Measurements from ENCODE around the gene FBXO40. TPM values are rescaled to one million over a fixed set of nuclear protein-coding genes. Genes with fewer than 3 reads are reported as not detected.

Gene FBXO40
- total RNA-seq, 2 donors from 2014 or later = not detected

DNA sequence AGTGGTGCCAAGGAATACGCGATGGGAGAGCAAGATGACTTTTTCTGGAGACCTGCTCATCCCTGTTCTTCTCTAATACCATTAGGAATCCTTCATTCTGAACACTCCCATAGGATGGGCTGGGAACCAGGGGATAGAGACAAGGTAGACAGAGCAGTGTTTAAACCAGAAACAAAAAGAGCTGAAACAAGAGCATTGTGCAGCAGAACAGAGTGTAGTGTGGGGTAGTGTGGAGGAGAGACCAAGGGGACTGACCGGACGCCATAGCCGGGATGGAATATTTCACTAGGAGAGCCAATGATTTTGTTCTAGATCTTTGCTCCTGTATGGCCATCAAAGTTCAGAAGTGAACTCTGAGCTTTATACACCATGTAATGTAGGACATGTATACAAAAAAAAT is 51.9 kb downstream of the FBXO40 start:
- Histone ChIP-seq H3K4me1 (ENCODE audit: control insufficient read depth, insufficient read depth, low read length) (no peaks in the 10 kb centered on the region), H3K4me3 (ENCODE audit: low read length) (no peak overlapping the region), H3K27me3 (ENCODE audit: control insufficient read depth, insufficient read depth, low read length, poor library complexity, severe bottlenecking) (no peaks in the 10 kb centered on the region), H3K36me3 (ENCODE audit: control insufficient read depth, insufficient read depth, low read length) (no peaks in the 10 kb centered on the region), H3K9ac (ENCODE audit: extremely low read depth, low read length, poor library complexity, severe bottlenecking) (no peak overlapping the region), H3K9me3 (ENCODE audit: control insufficient read depth, low read length) (no peaks in the 10 kb centered on the region), H3K27ac (ENCODE audit: low read depth, low read length) (no peak overlapping the region)
- TF ChIP-seq, protein P1, sequence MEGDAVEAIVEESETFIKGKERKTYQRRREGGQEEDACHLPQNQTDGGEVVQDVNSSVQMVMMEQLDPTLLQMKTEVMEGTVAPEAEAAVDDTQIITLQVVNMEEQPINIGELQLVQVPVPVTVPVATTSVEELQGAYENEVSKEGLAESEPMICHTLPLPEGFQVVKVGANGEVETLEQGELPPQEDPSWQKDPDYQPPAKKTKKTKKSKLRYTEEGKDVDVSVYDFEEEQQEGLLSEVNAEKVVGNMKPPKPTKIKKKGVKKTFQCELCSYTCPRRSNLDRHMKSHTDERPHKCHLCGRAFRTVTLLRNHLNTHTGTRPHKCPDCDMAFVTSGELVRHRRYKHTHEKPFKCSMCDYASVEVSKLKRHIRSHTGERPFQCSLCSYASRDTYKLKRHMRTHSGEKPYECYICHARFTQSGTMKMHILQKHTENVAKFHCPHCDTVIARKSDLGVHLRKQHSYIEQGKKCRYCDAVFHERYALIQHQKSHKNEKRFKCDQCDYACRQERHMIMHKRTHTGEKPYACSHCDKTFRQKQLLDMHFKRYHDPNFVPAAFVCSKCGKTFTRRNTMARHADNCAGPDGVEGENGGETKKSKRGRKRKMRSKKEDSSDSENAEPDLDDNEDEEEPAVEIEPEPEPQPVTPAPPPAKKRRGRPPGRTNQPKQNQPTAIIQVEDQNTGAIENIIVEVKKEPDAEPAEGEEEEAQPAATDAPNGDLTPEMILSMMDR (conservative IDR thresholded peaks at IDR 0.05) = no peak
- Mint-ChIP-seq H3K4me1 (no peaks in the 10 kb centered on the region), H3K4me3 (no peak overlapping the region), H3K9me3 (no peaks in the 10 kb centered on the region), H3K27ac (no peak overlapping the region), H3K36me3 (ENCODE audit: low read depth) (no peaks in the 10 kb centered on the region), H3K27me3 (ENCODE audit: insufficient read depth) (no peaks in the 10 kb centered on the region)
- 95% methylated on average over 5 of the region's 5 CpGs; no CpG with 5 or more reads in 1 of the 2 experiments for WGBS, 2 experiments (ENCODE audit: insufficient coverage in 1 of 2, insufficient read length in 1 of 2)
- no peak for DNase-seq

- H3K27ac Mint-ChIP-seq = no peak overlapping the region
- no peaks in the 10 kb centered on the region for H3K36me3 Mint-ChIP-seq (ENCODE audit: low read depth)
- no peaks in the 10 kb centered on the region for H3K27me3 ChIP-seq (ENCODE audit: control insufficient read depth, insufficient read depth, low read length, poor library complexity, severe bottlenecking)
- H3K27me3 Mint-ChIP-seq (ENCODE audit: insufficient read depth) = no peaks in the 10 kb centered on the region
- DNase-seq = no peak
- H3K9me3 Mint-ChIP-seq = no peaks in the 10 kb centered on the region
- no peaks in the 10 kb centered on the region for H3K9me3 ChIP-seq (ENCODE audit: control insufficient read depth, low read length)
- WGBS, 2 experiments (ENCODE audit: insufficient coverage in 1 of 2, insufficient read length in 1 of 2) = 87% methylated on average over 6 of the region's 6 CpGs
- no peaks in the 10 kb centered on the region for H3K36me3 ChIP-seq (ENCODE audit: control insufficient read depth, insufficient read depth, low read length)
- no peak overlapping the region for H3K4me3 ChIP-seq (ENCODE audit: low read length)
- H3K27ac ChIP-seq (ENCODE audit: low read depth, low read length) = no peak overlapping the region
- H3K4me1 ChIP-seq (ENCODE audit: control insufficient read depth, insufficient read depth, low read length) = no peaks in the 10 kb centered on the region
- H3K9ac ChIP-seq (ENCODE audit: extremely low read depth, low read length, poor library complexity, severe bottlenecking) = no peak overlapping the region
- H3K4me1 Mint-ChIP-seq = no peaks in the 10 kb centered on the region
- TF ChIP-seq, protein P1 (conservative IDR thresholded peaks at IDR 0.05) = peak; percentile 14
- no peak overlapping the region for H3K4me3 Mint-ChIP-seq
These were observed 55.2 kb downstream of the FBXO40 start for GRCh38 chr3:121648219-121648958.

DNA sequence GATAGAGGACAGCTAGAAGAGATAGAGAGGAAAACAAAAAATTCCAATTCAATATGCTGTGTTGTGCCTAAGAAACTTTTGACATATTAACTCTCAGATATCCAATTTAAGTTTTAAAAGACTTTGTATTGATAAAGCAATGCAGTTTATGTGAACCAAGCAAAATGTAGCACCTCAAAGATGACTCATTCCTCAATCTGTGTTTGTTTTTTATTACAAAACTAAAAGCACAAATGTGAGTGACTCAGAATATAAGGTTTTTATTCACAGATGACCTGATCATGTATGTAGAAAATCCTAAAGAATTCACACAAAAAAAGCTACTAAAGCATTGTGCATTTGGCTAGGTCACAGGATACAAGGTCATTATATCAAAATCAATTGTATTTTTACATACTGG is 56.5 kb downstream of the FBXO40 start:
- Mint-ChIP-seq H3K27ac (no peak overlapping the region), H3K36me3 (ENCODE audit: low read depth) (no peaks in the 10 kb centered on the region), H3K9me3 (no peaks in the 10 kb centered on the region), H3K27me3 (ENCODE audit: insufficient read depth) (no peaks in the 10 kb centered on the region), H3K4me1 (no peaks in the 10 kb centered on the region), H3K4me3 (no peak overlapping the region)
- Histone ChIP-seq H3K4me3 (ENCODE audit: low read length) (no peak overlapping the region), H3K27ac (ENCODE audit: low read depth, low read length) (no peak overlapping the region), H3K27me3 (ENCODE audit: control insufficient read depth, insufficient read depth, low read length, poor library complexity, severe bottlenecking) (no peaks in the 10 kb centered on the region), H3K9ac (ENCODE audit: extremely low read depth, low read length, poor library complexity, severe bottlenecking) (no peak overlapping the region), H3K36me3 (ENCODE audit: control insufficient read depth, insufficient read depth, low read length) (no peaks in the 10 kb centered on the region), H3K9me3 (ENCODE audit: control insufficient read depth, low read length) (no peaks in the 10 kb centered on the region), H3K4me1 (ENCODE audit: control insufficient read depth, insufficient read depth, low read length) (no peaks in the 10 kb centered on the region)
- TF ChIP-seq, protein P1 (conservative IDR thresholded peaks at IDR 0.05) = no peak
- DNase-seq = no peak

All from endodermal cell (in vitro differentiated cells).